BLaER1 (cell line): ENCODE measurements around the gene RIPOR2.
A peak's percentile ranks its signal among the peaks of the same experiment; 100 is the strongest.

ENCODE experiments used
- H3K27ac ChIP-seq: shearing (Covaris generic); formaldehyde crosslinking; 2 replicates; pipeline ENCODE4 v1.8.1; 2022
- H3K27me3 ChIP-seq: shearing (Covaris generic); formaldehyde crosslinking; 2 replicates; pipeline ENCODE4 v1.8.1; 2022
- H3K36me3 ChIP-seq: shearing (Covaris generic); formaldehyde crosslinking; 2 replicates; pipeline ENCODE4 v1.8.1; 2022
- H3K4me1 ChIP-seq: shearing (Covaris generic); formaldehyde crosslinking; 2 replicates; pipeline ENCODE4 v1.8.1; 2022
- H3K4me2 ChIP-seq: shearing (Covaris generic); formaldehyde crosslinking; 2 replicates; pipeline ENCODE4 v1.8.1; 2022
- H3K4me3 ChIP-seq: shearing (Covaris generic); formaldehyde crosslinking; 2 replicates; pipeline ENCODE4 v1.8.1; 2022
- H3K9ac ChIP-seq: shearing (Covaris generic); formaldehyde crosslinking; 2 replicates; pipeline ENCODE4 v1.8.1; 2022
- H3K9me3 ChIP-seq: shearing (Covaris generic); formaldehyde crosslinking; 2 replicates; pipeline ENCODE4 v1.8.1; 2022
- H4K20me1 ChIP-seq: shearing (Covaris generic); formaldehyde crosslinking; 2 replicates; pipeline ENCODE4 v1.8.1; 2022
- Cebpa-rat ChIP-seq: shearing (Covaris generic); IDR thresholded peaks from 2 replicates; pipeline ENCODE4 v1.8.1; 2022

Gene RIPOR2

GRCh38 chr6:24899997-24900325, 35.8 kb downstream of the RIPOR2 start:
- TF ChIP-seq Cebpa-rat = no peak
- no peaks in the 10 kb centered on the region for H4K20me1 ChIP-seq
- no peak overlapping the region for H3K27ac ChIP-seq

GRCh38 chr6:24899136-24899996, 36.4 kb downstream of the RIPOR2 start:
- no peak overlapping the region for H3K9ac ChIP-seq
- no peak overlapping the region for H3K27ac ChIP-seq
- H3K36me3 ChIP-seq = peaks cover 13% of the 10 kb centered on the region
- H3K4me3 ChIP-seq = no peak overlapping the region
- H4K20me1 ChIP-seq = no peaks in the 10 kb centered on the region
- TF ChIP-seq Cebpa-rat = no peak
- peak overlapping the region; percentile 30; the same call in 1 of the 2 replicates for H3K4me2 ChIP-seq
- peaks cover 34% of the 10 kb centered on the region for H3K4me1 ChIP-seq
- no peaks in the 10 kb centered on the region for H3K27me3 ChIP-seq
- H3K9me3 ChIP-seq = peaks cover 17% of the 10 kb centered on the region

More at GRCh38 chr6:24899997-24900325, 35.8 kb downstream of the RIPOR2 start:
- H3K27me3 ChIP-seq = no peaks in the 10 kb centered on the region
- peak overlapping the region; percentile 30; the same call in 1 of the 2 replicates for H3K4me2 ChIP-seq
- peaks cover 19% of the 10 kb centered on the region for H3K36me3 ChIP-seq
- H3K9me3 ChIP-seq = peaks cover 22% of the 10 kb centered on the region
- peaks cover 34% of the 10 kb centered on the region for H3K4me1 ChIP-seq
- no peak overlapping the region for H3K9ac ChIP-seq
- H3K4me3 ChIP-seq = no peak overlapping the region

- no peaks in the 10 kb centered on the region for H4K20me1 ChIP-seq
- peaks cover 36% of the 10 kb centered on the region for H3K4me1 ChIP-seq
- peaks cover 10% of the 10 kb centered on the region for H3K9me3 ChIP-seq
Observed at GRCh38 chr6:24898676-24899075, 37.1 kb downstream of the RIPOR2 start.

GRCh38 chr6:24897186-24897585, 38.6 kb downstream of the RIPOR2 start:
- Histone ChIP-seq H3K27me3 (no peaks in the 10 kb centered on the region), H3K9ac (no peak overlapping the region), H3K4me2 (no peak overlapping the region), H3K36me3 (no peaks in the 10 kb centered on the region), H3K27ac (no peak overlapping the region), H3K4me1 (peaks cover 48% of the 10 kb centered on the region), H4K20me1 (no peaks in the 10 kb centered on the region), H3K9me3 (no peaks in the 10 kb centered on the region), H3K4me3 (no peak overlapping the region)
- TF ChIP-seq Cebpa-rat = no peak

More at GRCh38 chr6:24898676-24899075, 37.1 kb downstream of the RIPOR2 start:
- no peaks in the 10 kb centered on the region for H3K27me3 ChIP-seq
- H3K9ac ChIP-seq = no peak overlapping the region
- no peak overlapping the region for H3K27ac ChIP-seq
- no peak overlapping the region for H3K4me2 ChIP-seq
- no peak for TF ChIP-seq Cebpa-rat
- H3K36me3 ChIP-seq = peaks cover 7% of the 10 kb centered on the region; the same call in 1 of the 2 replicates
- H3K4me3 ChIP-seq = no peak overlapping the region

GRCh38 chr6:24893342-24893850, 42.4 kb downstream of the RIPOR2 start:
- Histone ChIP-seq H3K9ac (no peak overlapping the region), H4K20me1 (no peaks in the 10 kb centered on the region), H3K9me3 (no peaks in the 10 kb centered on the region), H3K36me3 (no peaks in the 10 kb centered on the region), H3K27me3 (no peaks in the 10 kb centered on the region), H3K4me1 (peaks cover 59% of the 10 kb centered on the region), H3K4me2 (peak overlapping the region; percentile 5; the same call in 1 of the 2 replicates), H3K4me3 (no peak overlapping the region), H3K27ac (no peak overlapping the region)
- TF ChIP-seq Cebpa-rat = no peak

GRCh38 chr6:24891004-24891403, 44.8 kb downstream of the RIPOR2 start:
- Histone ChIP-seq H3K9ac (no peak overlapping the region), H3K4me2 (peak overlapping the region; percentile 58), H3K36me3 (peaks cover 6% of the 10 kb centered on the region; the same call in 1 of the 2 replicates), H3K27ac (peak overlapping the region; percentile 59), H3K27me3 (no peaks in the 10 kb centered on the region), H4K20me1 (no peaks in the 10 kb centered on the region), H3K4me1 (peaks cover 60% of the 10 kb centered on the region), H3K4me3 (no peak overlapping the region), H3K9me3 (no peaks in the 10 kb centered on the region)
- no peak for TF ChIP-seq Cebpa-rat

- Histone ChIP-seq H3K27ac (peak overlapping the region; percentile 59), H3K36me3 (peaks cover 6% of the 10 kb centered on the region; the same call in 1 of the 2 replicates), H3K4me2 (peak overlapping the region; percentile 58), H3K9me3 (no peaks in the 10 kb centered on the region), H4K20me1 (no peaks in the 10 kb centered on the region), H3K27me3 (no peaks in the 10 kb centered on the region), H3K4me3 (no peak overlapping the region), H3K9ac (no peak overlapping the region), H3K4me1 (peaks cover 60% of the 10 kb centered on the region)
- no peak for TF ChIP-seq Cebpa-rat
Observed at GRCh38 chr6:24890471-24890870, 45.3 kb downstream of the RIPOR2 start.

GRCh38 chr6:24888715-24889370, 46.9 kb downstream of the RIPOR2 start:
- Histone ChIP-seq H3K9ac (no peak overlapping the region), H3K27me3 (no peaks in the 10 kb centered on the region), H3K4me2 (peak overlapping the region; percentile 17; the same call in 1 of the 2 replicates), H3K4me3 (no peak overlapping the region), H3K4me1 (peaks cover 66% of the 10 kb centered on the region), H3K9me3 (no peaks in the 10 kb centered on the region), H3K36me3 (peaks cover 6% of the 10 kb centered on the region; the same call in 1 of the 2 replicates), H4K20me1 (no peaks in the 10 kb centered on the region), H3K27ac (no peak overlapping the region)
- TF ChIP-seq Cebpa-rat = no peak

GRCh38 chr6:24887545-24888140, 48.1 kb downstream of the RIPOR2 start:
- no peaks in the 10 kb centered on the region for H3K9me3 ChIP-seq
- no peak for TF ChIP-seq Cebpa-rat
- H3K4me3 ChIP-seq = no peak overlapping the region
- no peak overlapping the region for H3K9ac ChIP-seq
- peaks cover 6% of the 10 kb centered on the region; the same call in 1 of the 2 replicates for H3K36me3 ChIP-seq
- H3K4me2 ChIP-seq = peak overlapping the region; percentile 51
- no peak overlapping the region for H3K27ac ChIP-seq
- H3K4me1 ChIP-seq = peaks cover 66% of the 10 kb centered on the region
- H3K27me3 ChIP-seq = no peaks in the 10 kb centered on the region
- H4K20me1 ChIP-seq = no peaks in the 10 kb centered on the region

GRCh38 chr6:24883618-24884017, 52.1 kb downstream of the RIPOR2 start:
- no peak overlapping the region for H3K27ac ChIP-seq
- peaks cover 32% of the 10 kb centered on the region for H3K4me1 ChIP-seq

More at GRCh38 chr6:24883618-24884017, 52.1 kb downstream of the RIPOR2 start:
- H3K9ac ChIP-seq = no peak overlapping the region
- no peaks in the 10 kb centered on the region for H4K20me1 ChIP-seq
- H3K9me3 ChIP-seq = peaks cover 11% of the 10 kb centered on the region
- no peak overlapping the region for H3K4me3 ChIP-seq
- TF ChIP-seq Cebpa-rat = no peak
- H3K4me2 ChIP-seq = peak overlapping the region; percentile 31
- peaks cover 12% of the 10 kb centered on the region for H3K36me3 ChIP-seq
- H3K27me3 ChIP-seq = no peaks in the 10 kb centered on the region
